ENCODE data around the gene TSC1.

GRCh38 chr9:132985071-132985350, 40.6 kb upstream of the TSC1 start:
- TF ChIP-seq EZH2phosphoT487 (IDR thresholded peaks at IDR 0.05; ENCODE audit: low read depth, severe bottlenecking, unreplicated experiment), result no peak
- TF ChIP-seq CTCF (IDR thresholded peaks at IDR 0.05; ENCODE audit: poor library complexity), result no peak
- TF ChIP-seq EZH2 (IDR thresholded peaks at IDR 0.05; ENCODE audit: borderline replicate concordance), result no peak
